Measurements from ENCODE around the gene C4orf54. TPM values are rescaled to one million over a fixed set of nuclear protein-coding genes. Genes with fewer than 3 reads are reported as not detected.

Gene C4orf54
- total RNA-seq, 3 donors from 2014 or later, result not detected

GRCh38 chr4:99629962-99630554 lies 27.6 kb downstream of the C4orf54 start:
- intact Hi-C loops (cut with DNase I; ENCODE audit: low total_unique reads), result no loop called here
- no peak overlapping the region for H3K4me3 ChIP-seq

GRCh38 chr4:99628040-99628439 lies 29.6 kb downstream of the C4orf54 start:
- Histone ChIP-seq H3K4me3 (no peak overlapping the region), H3K36me3 (no peaks in the 10 kb centered on the region), H3K9me3 (no peaks in the 10 kb centered on the region), H3K4me1 (no peaks in the 10 kb centered on the region), H3K27me3 (no peaks in the 10 kb centered on the region), H3K27ac (no peak overlapping the region)
- DNase-seq (ENCODE audit: low spot score in 2 of 2), result no peak
- no peak for TF ChIP-seq POLR2A (IDR thresholded peaks at IDR 0.05)
- TF ChIP-seq, protein P1, sequence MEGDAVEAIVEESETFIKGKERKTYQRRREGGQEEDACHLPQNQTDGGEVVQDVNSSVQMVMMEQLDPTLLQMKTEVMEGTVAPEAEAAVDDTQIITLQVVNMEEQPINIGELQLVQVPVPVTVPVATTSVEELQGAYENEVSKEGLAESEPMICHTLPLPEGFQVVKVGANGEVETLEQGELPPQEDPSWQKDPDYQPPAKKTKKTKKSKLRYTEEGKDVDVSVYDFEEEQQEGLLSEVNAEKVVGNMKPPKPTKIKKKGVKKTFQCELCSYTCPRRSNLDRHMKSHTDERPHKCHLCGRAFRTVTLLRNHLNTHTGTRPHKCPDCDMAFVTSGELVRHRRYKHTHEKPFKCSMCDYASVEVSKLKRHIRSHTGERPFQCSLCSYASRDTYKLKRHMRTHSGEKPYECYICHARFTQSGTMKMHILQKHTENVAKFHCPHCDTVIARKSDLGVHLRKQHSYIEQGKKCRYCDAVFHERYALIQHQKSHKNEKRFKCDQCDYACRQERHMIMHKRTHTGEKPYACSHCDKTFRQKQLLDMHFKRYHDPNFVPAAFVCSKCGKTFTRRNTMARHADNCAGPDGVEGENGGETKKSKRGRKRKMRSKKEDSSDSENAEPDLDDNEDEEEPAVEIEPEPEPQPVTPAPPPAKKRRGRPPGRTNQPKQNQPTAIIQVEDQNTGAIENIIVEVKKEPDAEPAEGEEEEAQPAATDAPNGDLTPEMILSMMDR (IDR thresholded peaks at IDR 0.05), result no peak
- no peak for TF ChIP-seq POLR2AphosphoS5 (IDR thresholded peaks at IDR 0.05)
- intact Hi-C loops (cut with DNase I; ENCODE audit: low total_unique reads), result no loop called here

More at GRCh38 chr4:99629962-99630554, 27.6 kb downstream of the C4orf54 start:
- Histone ChIP-seq H3K4me1 (no peaks in the 10 kb centered on the region), H3K27ac (no peak overlapping the region), H3K9me3 (no peaks in the 10 kb centered on the region), H3K36me3 (no peaks in the 10 kb centered on the region), H3K27me3 (no peaks in the 10 kb centered on the region)
- TF ChIP-seq, protein P1 (IDR thresholded peaks at IDR 0.05), result no peak
- TF ChIP-seq POLR2A (IDR thresholded peaks at IDR 0.05) (no peak), POLR2AphosphoS5 (IDR thresholded peaks at IDR 0.05) (no peak)
- no peak for DNase-seq (ENCODE audit: low spot score in 2 of 2)

GRCh38 chr4:99625369-99625768 lies 32.3 kb downstream of the C4orf54 start:
- Histone ChIP-seq H3K27ac (no peak overlapping the region), H3K27me3 (no peaks in the 10 kb centered on the region)
- DNase-seq (ENCODE audit: low spot score in 2 of 2), result no peak

GRCh38 chr4:99624141-99624719 lies 33.4 kb downstream of the C4orf54 start:
- intact Hi-C loops (cut with DNase I; ENCODE audit: low total_unique reads), result no loop called here

More at GRCh38 chr4:99625369-99625768, 32.3 kb downstream of the C4orf54 start:
- H3K9me3 ChIP-seq, result no peaks in the 10 kb centered on the region
- H3K4me1 ChIP-seq, result no peaks in the 10 kb centered on the region
- intact Hi-C loops (cut with DNase I; ENCODE audit: low total_unique reads), result no loop called here
- no peak overlapping the region for H3K4me3 ChIP-seq
- TF ChIP-seq, protein P1 (IDR thresholded peaks at IDR 0.05), result no peak
- TF ChIP-seq POLR2AphosphoS5 (IDR thresholded peaks at IDR 0.05) (no peak), POLR2A (IDR thresholded peaks at IDR 0.05) (no peak)
- H3K36me3 ChIP-seq, result no peaks in the 10 kb centered on the region

GRCh38 chr4:99622341-99622740 lies 35.3 kb downstream of the C4orf54 start:
- DNase-seq (ENCODE audit: low spot score in 2 of 2), result no peak
- no peak overlapping the region for H3K27ac ChIP-seq
- no peak for TF ChIP-seq POLR2AphosphoS5 (IDR thresholded peaks at IDR 0.05)
- no peak for TF ChIP-seq POLR2A (IDR thresholded peaks at IDR 0.05)
- TF ChIP-seq, protein P1 (IDR thresholded peaks at IDR 0.05), result no peak
- H3K27me3 ChIP-seq, result no peaks in the 10 kb centered on the region
- H3K4me3 ChIP-seq, result no peak overlapping the region
- intact Hi-C loops (cut with DNase I; ENCODE audit: low total_unique reads), result no loop called here
- H3K9me3 ChIP-seq, result no peaks in the 10 kb centered on the region
- no peaks in the 10 kb centered on the region for H3K36me3 ChIP-seq
- no peaks in the 10 kb centered on the region for H3K4me1 ChIP-seq

More at GRCh38 chr4:99624141-99624719, 33.4 kb downstream of the C4orf54 start:
- Histone ChIP-seq H3K9me3 (no peaks in the 10 kb centered on the region), H3K27ac (no peak overlapping the region), H3K36me3 (no peaks in the 10 kb centered on the region), H3K27me3 (no peaks in the 10 kb centered on the region), H3K4me3 (no peak overlapping the region), H3K4me1 (no peaks in the 10 kb centered on the region)
- DNase-seq (ENCODE audit: low spot score in 2 of 2), result no peak
- TF ChIP-seq POLR2AphosphoS5 (IDR thresholded peaks at IDR 0.05) (no peak), POLR2A (IDR thresholded peaks at IDR 0.05) (no peak)
- TF ChIP-seq, protein P1 (IDR thresholded peaks at IDR 0.05), result no peak
